Fibroblast of pulmonary artery (primary cell): ENCODE results near the gene DENND1A.

Source experiments
- DNase-seq: peaks from one replicate; pipeline ENCODE4 v3.0.0-alpha.2; 2010; ENCODE audit warnings: low read depth
- H3K4me3 ChIP-seq: replicated peaks from 2 replicates; pipeline ENCODE4 v1.5.1; 2011; ENCODE audit warnings: low read depth, mild to moderate bottlenecking, control low read depth, low read length, moderate library complexity
- CTCF ChIP-seq: IDR thresholded peaks from 2 replicates; pipeline ENCODE4 v1.5.1; 2011; ENCODE audit warnings: mild to moderate bottlenecking, control low read depth, low read length, inconsistent platforms; ENCODE audit errors: missing control alignments

The DENND1A gene

GRCh38 chr9:123343443-123344191 is 586.3 kb downstream of the DENND1A start:
- H3K4me3 ChIP-seq: no peak overlapping the region
- DNase-seq: no peak
- TF ChIP-seq CTCF: no peak

GRCh38 chr9:123342247-123342646 is 587.7 kb downstream of the DENND1A start:
- no peak overlapping the region for H3K4me3 ChIP-seq
- DNase-seq: no peak
- TF ChIP-seq CTCF: no peak

GRCh38 chr9:123341816-123342215 is 588.1 kb downstream of the DENND1A start:
- no peak for TF ChIP-seq CTCF
- H3K4me3 ChIP-seq: no peak overlapping the region
- DNase-seq: no peak

DNA sequence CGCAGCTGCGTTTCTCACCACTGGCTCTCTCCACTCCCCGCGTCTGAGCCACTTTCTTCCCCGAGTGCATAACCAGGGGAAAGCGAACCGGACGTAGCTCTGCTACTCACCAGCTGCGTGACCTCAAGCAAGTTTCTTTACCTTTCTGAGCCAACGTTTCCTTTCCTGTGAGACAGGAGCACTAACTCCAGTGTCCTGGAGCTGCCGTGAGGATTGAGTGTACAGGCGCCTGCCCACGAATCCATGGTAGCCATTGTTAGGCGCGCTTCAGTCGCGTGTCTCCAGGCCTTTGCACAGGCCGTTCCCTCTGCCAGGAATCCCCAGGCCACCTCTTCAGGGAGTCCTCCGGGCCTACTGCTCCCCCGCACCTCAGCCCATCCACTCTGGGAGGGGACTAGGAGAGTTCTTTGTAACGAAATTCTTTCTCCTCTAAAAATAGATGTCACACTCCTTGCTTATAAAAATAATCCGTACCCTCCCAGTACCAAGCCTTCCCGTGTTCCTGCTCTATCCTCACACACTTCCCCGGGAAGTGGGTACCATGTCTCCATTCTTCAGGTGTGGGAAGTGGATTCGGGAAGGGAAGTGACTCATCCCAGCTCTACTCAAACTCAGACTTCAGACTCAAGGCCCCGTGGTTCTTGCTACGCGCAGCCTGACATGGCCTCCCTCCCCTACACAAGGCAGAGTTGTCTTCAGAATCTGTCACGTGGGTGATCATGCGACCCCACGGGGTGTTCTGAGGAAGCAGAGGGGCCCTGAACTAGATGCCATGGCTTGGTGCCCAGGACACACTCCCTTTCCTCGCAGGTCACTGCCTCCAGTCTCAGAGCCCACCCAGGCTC is 590.0 kb downstream of the DENND1A start:
- no peak overlapping the region for H3K4me3 ChIP-seq
- no peak for TF ChIP-seq CTCF
- DNase-seq: no peak

DNA sequence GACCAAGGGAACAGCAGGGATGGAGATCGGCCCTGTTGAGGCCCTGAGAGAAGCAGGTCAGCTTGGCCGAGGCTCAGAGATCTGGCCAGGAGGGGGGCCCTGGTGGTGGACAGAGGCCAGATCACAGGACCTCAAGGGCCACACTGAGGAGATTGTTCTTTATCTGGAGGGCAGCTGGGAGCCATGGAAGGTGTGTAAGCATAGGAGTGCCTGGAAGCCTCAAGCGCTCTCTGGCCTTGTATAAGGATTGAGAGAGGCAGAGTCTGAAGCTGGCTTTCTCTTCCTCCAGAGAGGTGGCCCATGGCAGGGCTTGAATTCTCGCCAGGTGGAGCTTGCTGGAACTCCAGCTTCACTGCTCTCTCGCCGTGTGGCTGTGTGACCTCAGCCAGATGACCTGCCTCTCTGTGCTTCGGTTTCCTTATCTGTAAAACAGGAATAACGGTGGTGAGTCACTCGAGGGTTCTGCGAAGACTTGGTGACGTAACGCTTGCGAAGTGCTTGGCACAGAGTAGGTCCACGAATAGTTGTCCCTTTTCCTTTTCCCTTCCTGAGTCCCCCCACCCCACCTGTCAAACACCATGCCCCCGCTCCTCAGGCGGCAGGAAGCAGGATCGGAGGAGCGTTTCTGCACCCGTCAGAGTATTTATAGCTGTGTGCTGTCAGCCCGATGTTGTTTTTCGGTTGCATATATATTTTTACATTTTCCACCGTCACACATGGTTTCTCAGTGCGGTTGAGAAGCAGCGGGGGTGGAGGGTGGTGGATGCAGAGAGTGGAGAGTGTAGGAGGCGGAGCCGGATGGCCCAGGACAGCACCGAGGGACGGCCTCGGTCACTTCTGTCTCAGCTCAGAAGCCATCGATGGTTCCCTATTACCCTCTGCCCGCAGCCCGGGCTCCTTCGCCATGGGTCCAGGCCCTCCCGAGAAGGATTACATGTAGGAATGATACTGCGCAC is 590.9 kb downstream of the DENND1A start:
- TF ChIP-seq CTCF: no peak
- H3K4me3 ChIP-seq: no peak overlapping the region
- DNase-seq: peak; percentile 44

DNA sequence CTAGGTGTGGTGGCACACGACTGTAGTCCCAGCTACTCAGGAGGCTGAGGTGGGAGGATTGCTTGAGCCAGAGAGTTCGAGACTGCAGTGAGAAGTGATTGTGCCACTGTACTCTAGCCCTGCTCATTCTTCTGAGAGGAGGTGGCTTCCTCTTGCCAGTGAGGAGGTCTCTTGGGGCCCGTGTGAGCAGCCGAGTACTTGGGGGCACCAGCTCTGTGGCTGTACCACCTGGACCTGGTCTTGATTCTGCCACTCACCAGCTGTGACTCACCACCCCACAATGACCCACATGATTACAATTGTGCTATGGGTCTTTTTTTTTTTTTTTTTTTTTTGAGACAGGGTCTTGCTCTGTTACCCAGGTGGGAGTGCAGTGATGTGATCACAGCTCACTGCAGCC is 592.0 kb downstream of the DENND1A start:
- TF ChIP-seq CTCF: no peak

More for the DNA sequence above, 592.0 kb downstream of the DENND1A start:
- DNase-seq: no peak
- H3K4me3 ChIP-seq: no peak overlapping the region
